HG02759 (cell line): Measurements from ENCODE around the gene ITPR3.

Source experiments
- ATAC-seq: cut with Tn5 transposase; IDR thresholded peaks from one replicate; pipeline ENCODE4 v1.9.1; 2021; ENCODE audit warnings: mild to moderate bottlenecking, moderate library complexity; ENCODE audit not compliant: unreplicated experiment

The ITPR3 gene

DNA sequence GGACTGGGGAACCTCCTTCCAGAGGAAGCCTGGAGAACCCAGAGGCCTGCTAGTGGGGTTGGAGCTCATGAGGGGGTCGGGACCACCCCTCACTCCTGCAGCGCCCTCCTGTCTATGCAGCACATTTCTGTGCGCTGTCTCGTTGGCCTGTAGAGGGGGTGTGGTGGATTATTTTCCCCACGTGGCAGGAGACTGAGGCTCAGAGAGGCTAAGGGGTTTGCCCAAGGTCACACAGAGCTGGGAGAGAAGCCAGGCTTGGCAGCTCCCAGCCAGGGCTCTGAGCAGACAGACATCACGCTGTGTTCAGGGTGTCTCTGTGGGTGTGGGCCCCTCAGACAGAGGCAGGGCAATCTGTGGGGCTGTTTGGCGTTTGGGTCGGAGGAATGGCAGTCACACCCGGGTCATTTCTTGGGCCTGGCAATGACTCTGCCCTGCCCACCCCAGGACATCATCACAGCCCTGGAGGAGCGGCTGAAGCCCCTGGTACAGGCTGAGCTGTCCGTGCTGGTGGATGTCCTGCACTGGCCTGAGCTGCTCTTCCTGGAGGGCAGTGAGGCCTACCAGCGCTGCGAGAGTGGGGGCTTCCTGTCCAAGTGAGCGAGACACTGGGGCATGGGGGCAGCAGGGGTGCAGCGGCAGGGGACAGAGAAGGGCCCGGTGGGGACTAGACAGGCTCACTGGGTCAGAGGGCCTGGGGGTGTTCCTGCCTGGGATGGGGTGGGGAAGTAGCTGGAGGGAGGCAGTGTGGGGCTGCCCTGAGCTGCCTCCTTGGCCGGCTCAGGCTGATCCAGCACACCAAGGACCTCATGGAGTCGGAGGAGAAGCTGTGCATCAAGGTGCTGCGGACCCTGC, 62.7 kb downstream of the ITPR3 start:
- no peak for ATAC-seq

DNA sequence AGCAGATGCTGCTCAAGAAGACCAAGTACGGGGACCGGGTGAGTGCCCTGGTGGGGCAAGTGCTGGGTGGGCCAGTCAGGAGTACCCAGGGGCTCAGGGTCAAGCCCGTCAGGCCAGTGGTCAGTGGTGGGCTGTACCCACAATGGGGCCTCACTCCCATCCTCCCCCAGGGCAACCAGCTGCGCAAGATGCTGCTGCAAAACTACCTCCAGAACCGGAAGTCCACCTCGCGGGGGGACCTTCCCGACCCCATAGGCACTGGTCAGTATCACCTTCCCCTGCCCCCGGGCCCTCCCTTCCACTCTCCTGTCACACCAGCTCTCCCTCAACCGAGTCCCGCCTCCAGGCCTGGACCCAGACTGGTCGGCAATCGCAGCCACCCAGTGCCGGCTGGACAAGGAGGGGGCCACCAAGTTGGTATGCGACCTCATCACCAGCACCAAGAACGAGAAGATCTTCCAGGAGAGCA, 63.3 kb downstream of the ITPR3 start:
- no peak for ATAC-seq

DNA sequence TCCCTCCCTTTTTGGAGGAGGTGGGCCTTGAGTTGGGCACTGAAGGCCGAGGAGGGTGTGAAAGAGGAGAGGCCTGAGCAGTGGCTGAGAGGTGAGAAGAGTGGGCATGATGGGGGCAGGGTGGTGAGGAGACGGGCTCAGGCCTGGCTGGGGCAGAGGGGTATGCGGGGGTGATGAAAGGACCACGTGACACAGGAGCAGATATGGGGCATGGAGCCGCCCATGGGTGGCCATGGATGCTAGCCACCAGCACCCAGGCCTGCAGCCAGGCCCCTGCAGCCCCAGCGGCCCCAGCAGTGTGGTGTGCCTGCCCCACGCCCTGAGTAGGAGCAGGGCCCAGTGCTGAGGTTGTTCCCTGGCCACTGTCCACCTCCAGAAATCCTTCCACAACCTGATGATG, 63.9 kb downstream of the ITPR3 start:
- no peak for ATAC-seq

DNA sequence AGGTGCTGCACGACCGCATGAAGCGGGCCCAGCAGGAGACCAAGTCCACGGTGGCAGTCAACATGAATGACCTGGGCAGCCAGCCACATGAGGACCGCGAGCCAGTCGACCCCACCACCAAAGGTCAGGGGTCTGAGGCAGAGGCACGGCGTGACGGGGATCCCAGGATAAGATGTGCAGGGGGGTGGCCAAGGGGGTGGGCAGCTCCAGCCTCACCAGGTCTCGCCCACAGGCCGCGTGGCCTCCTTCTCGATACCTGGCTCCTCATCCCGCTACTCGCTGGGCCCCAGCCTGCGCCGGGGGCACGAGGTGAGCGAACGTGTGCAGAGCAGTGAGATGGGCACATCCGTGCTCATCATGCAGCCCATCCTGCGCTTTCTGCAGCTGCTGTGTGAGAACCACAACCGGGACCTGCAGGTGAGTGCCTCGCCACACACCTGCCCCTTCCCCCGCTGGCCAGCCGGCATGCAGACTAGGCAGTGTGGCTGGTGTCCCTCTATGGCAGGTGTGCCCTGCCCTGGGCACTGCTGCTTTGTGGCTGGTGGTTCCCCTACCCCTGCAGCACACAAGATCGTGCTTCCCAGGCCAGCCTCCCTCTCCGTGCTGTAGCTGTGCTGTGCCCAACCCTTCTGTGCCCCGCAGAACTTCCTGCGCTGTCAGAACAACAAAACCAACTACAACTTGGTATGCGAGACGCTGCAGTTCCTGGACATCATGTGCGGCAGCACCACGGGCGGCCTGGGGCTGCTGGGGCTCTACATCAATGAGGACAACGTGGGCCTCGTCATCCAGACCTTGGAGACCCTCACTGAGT, 64.5 kb downstream of the ITPR3 start:
- no peak for ATAC-seq

DNA sequence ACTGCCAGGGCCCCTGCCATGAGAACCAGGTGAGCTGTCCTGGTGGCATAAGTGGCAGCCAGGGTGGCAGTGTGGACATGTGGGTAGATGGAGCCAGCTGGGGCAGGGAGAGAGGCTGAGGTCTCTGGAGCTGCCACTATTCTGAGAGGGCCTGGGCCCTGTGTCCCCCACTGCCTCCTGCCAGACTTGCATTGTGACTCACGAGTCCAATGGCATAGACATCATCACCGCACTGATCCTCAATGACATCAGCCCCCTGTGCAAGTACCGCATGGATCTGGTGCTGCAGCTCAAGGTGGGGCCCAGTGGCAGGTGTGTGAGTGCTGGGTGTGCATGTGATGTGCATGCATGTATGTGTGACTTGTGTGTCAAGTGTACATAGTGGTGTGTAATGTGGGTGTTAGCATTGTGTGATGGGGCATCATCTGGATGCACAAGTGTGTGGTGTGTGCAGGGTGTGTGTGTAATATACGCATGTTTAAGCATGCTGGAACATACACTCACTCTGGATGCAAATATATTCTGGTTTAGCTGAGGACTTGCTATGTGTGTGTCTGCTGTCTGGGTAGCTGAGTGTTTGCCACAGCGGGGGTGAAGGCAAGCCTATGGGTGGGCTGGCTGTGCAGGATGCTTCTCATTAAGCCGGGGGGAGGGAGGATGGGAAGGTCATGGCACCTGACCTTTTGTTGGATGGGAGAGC, 65.3 kb downstream of the ITPR3 start:
- no peak for ATAC-seq

DNA sequence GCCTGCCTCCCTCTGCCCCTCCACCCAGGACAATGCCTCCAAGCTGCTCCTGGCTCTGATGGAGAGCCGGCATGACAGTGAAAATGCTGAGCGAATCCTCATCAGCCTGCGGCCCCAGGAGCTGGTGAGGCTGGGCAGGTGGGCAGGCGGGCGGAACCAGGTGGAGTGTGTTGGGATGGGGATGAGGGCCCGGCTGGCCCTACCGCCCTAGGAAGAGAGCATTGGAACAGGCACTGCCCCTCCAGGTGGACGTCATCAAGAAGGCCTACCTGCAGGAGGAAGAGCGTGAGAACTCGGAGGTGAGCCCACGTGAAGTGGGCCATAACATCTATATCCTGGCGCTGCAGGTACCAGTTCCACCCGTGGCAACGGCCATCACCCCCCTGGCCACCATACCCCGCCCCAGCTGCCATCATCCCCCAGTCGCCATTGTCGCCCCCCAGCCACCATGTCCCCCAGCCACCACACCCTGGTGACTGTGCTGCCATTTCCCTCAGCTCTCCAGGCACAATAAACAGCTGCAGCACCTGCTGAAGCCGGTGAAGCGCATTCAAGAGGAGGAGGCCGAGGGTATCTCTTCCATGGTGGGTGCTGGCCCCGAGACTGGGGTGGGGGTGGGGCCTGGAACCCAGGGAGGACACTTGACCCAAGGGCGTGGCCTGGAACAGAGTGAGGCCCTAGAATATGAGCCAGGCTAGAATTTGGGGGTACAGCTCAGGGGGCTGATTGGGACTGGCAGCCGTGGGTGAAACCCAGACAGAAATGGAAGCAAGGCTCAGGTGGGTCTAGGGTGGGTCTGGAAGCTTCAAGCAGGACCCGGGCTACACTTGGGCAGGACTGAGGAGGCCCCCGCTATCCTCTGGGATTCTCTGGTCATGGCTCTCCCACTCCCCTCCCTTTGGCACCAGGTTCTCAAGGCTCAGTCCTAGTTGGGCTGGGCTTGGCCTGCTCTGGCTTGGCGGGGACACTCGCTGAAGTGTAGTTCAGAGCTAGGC, 66.2 kb downstream of the ITPR3 start:
- ATAC-seq, result no peak

DNA sequence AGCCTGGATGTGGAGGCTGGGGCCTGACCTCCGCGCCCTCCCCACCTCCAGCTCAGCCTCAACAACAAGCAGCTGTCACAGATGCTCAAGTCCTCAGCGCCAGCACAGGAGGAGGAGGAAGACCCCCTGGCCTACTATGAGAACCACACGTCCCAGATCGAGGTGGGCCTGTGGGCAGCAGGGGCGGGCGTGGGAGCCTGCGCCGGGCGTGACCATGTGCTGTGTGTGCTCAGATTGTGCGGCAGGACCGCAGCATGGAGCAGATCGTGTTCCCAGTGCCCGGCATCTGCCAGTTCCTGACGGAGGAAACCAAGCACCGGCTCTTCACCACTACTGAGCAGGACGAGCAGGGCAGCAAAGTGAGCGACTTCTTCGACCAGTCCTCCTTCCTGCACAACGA, 66.9 kb downstream of the ITPR3 start:
- no peak for ATAC-seq

DNA sequence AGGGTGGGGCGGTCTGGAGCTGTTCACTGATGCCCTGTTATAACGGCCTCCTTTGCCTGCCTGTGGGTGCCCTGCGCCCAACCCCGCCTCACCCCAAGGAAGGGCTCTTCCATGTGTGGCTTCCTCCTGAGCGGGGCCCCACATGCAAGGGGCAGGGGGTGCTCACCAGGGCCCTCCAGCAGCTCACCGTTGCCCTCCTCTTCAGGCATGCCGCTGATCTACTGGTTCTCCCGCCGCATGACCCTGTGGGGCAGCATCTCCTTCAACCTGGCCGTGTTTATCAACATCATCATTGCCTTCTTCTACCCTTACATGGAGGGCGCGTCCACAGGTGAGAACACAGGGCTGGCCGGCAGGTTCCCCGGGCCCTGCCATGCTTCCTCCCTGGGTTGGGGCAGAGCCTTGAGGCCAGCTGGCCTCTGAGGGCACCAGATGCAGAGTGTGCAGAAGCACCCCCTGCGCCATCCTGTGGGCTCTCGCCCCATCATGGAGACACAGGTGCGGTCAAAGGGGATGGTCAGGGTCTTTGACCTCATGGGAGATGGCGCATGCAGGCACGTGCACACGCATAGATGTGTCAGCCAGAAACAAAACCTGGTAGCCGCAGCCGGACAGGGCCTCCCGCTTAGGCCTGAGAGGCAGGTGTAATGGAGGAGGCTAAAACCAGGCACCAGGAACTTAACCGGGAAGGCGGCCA, 67.5 kb downstream of the ITPR3 start:
- ATAC-seq, result no peak

DNA sequence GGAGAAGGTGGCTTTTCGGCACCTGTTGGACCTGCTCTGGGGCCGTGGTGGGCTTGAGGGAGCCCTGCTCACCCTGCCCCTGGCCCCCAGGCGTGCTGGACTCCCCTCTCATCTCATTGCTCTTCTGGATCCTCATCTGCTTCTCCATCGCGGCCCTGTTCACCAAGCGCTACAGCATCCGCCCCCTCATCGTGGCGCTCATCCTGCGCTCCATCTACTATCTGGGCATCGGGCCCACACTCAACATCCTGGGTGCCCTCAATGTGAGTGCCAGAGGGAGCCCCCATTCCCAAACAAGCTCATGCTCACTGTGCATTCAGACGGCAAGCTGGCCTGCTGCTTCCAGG, 68.0 kb downstream of the ITPR3 start:
- no peak for ATAC-seq

DNA sequence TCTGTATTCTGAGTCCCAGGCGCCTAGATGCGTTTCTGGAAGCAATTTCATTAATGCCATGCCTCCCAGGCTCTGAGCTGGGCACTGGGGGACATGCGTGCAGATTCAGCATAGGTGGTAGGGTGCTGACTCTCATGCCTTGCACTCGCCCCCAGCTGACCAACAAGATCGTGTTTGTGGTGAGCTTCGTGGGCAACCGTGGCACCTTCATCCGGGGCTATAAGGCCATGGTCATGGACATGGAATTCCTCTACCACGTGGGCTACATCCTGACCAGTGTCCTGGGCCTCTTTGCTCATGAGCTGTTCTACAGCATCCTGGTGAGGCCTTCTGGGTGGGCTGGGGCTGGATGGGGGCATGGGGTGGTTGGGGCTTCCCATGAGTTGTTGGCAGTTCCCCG, 68.8 kb downstream of the ITPR3 start:
- no peak for ATAC-seq

DNA sequence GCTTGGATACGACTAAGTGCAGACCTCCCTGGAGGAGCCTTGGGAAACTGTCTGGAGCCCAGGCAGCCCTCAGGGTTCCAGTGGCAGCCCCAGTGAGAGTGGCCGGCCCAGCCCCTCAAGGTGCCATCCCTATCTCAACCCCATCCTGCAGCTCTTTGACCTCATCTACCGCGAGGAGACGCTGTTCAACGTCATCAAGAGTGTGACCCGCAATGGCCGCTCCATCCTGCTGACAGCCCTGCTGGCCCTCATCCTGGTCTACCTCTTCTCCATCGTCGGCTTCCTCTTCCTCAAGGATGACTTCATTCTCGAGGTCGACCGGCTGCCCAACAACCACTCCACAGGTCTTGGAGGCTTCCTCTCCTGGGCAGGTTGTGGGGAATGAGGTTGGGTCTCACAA, 69.6 kb downstream of the ITPR3 start:
- no peak for ATAC-seq

DNA sequence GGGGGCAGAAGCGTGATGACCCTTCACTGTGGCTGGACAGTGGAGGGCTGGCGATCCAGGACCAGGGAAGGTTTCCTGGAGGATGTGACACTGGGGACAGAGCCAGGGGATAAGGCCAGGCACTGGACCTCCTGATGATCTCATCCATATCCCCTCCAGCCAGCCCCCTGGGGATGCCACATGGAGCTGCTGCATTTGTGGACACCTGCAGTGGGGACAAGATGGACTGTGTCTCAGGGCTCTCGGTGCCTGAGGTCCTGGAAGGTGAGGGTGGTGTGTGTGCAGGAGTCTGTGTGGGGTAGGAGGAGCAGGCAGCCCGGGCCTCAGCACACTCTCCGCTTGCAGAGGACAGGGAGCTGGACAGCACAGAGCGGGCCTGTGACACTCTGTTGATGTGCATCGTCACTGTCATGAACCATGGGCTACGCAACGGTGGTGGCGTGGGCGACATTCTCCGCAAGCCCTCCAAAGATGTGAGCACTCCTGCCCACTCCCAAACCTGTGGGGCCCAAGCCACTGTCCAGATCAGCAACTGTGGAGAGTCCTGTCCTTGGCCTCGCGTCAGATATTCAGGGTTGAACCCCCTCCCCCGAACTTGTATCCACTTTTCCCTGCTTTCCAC, 70.4 kb downstream of the ITPR3 start:
- ATAC-seq, result no peak

DNA sequence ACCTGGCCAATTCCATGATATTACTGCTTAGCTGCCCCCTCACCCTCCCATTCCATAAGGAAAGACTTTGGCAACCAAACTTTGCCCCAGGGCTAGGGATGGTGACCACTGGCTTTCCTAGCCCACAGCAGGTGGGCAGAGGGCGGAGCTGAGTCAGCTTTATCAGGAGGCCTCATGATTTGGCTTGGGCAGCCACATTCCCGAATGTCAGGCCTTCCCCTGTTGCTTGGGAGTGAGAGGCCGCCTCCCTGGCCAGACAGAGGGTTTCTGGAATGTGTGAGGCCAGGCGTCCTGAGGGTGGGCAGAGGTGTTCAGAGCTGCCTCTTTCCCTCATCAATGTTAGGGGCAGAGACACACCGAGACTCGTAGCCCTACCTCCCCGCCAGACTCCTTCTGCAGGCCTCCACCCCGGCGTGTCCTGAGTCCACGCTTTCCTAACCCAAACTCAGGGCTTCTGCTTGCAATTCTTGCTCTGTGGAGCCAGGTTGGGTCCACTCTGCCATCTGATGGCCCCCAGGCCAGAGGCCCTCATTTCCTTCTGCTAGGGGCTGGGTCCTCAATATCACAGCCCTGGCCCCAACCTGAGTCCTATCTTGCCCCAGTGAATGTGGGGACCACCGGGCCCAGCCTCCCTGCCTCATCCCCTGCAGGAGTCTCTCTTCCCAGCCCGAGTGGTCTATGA, 71.1 kb downstream of the ITPR3 start:
- no peak for ATAC-seq

DNA sequence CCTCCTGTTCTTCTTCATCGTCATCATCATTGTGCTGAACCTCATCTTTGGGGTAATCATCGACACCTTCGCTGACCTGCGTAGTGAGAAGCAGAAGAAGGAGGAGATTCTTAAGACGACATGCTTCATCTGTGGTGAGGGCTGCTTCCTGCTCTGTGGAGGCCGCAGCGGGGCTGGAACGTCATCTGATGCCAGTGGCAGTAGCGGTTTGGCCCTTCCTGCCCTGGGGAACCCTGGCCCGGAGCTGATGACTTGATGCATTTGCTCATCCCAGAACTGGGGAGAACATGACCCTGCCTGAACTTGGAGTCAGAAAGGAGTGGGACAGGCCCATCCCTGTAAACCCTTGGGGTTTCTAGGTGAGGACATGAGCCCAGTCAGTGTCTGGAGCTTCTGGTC, 71.6 kb downstream of the ITPR3 start:
- no peak for ATAC-seq

DNA sequence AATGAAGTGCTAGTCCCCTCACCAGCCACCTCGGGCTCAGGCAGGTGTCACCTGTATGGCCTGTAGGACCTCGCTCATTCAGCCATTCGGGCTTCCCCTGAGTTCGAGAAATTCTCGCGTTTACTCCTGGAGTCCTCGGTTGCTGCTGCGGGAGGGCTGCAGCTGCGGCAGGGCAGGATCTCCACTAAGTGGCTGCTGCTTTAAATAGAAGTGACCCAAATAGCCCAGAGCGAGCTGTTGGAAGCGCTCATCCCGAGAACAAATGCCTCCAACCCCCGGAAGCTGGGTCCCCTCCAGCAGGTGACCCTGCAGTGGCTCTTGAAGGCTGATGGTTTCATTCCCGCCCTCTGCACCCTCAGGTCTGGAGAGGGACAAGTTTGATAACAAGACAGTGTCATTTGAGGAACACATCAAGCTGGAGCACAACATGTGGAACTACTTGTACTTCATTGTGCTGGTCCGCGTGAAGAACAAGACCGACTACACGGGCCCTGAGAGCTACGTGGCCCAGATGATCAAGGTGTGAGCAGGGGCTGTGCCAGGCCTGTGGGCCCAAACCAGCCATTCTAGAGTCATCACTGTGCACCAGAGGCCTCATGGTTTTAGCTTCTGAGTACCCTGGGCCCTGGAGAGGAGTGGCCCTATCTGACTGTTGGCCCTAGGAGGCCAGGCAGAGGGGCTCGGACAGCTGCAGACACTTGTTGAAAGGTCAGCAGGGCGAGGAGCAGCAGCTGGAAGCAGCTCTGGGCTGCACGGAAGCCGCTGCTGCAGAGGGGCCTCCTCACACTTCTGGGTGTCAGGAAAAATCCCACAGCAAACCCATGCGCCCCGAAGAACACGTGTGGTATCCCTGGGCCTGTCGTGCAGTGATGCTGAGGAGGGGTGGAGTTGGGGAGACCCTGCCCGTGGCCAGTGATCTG, 72.3 kb downstream of the ITPR3 start:
- ATAC-seq, result no peak

DNA sequence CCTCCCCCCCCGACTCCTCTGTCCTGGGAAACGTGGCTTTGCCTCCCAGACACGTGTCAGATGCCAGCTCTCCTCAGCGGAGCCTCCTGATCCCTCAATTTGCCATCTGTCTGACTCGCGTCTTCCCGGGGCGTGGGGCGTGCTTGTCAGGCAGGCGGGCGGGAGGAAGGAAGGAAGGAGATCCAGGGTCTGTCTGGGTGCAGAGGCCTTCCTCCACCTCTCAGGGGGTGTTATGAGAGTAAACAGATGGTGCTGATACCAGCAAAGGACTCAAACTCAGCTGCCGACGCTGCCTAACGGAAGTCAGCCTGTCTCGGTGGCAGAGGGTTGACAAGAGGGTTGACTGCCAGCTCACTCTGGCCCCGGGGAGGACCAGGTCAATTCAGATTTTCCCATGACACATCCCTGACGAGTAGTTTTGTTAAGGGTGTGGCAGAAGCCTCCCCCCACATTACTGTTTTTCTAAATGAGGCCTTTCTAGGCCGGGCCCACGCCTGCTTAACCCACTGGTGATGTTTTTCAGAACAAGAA, 73.3 kb downstream of the ITPR3 start:
- ATAC-seq, result no peak

DNA sequence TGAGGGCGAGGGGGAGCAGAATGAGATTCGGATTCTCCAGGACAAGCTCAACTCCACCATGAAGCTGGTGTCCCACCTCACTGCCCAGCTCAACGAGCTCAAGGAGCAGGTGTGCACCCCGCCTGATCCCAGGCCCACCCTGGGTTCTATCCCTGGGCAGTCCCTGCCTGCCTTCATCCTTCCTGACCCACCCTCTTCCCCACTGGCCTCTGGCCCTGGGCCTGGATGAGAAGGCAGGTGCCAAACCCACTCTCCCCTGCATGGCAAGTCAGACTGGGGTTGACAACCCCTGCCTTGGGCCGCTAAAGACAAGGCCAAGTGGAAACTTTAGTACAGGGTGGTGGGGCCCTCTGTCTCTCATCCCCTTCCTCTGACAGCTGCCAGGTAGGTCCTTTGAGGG, 73.9 kb downstream of the ITPR3 start:
- ATAC-seq, result no peak
